WTC11 (cell line): ENCODE measurements around the gene TRAF3IP1.

Experiments
- ATF2 ChIP-seq: sonication (generic); formaldehyde crosslinking; IDR thresholded peaks from 2 replicates; pipeline ENCODE4 v1.8.1; 2022; ENCODE audit warnings: low read depth, missing genetic modification reagents, borderline replicate concordance
- ATF3 ChIP-seq: sonication (generic); formaldehyde crosslinking; conservative IDR thresholded peaks from 2 replicates; pipeline ENCODE4 v1.8.1; 2022; ENCODE audit warnings: mild to moderate bottlenecking, missing genetic modification reagents
- CTCF ChIP-seq: fragments of 200-600 bp; IDR thresholded peaks from 2 replicates; pipeline ENCODE4 v1.8.0; 2022; ENCODE audit warnings: antibody characterized with exemption
- GTF2I ChIP-seq: fragments of 250-450 bp; sonication (Bioruptor Pico); conservative IDR thresholded peaks from 2 replicates; pipeline ENCODE4 v1.4.0; 2021; ENCODE audit warnings: mild to moderate bottlenecking
- SP1 ChIP-seq: sonication (generic); formaldehyde crosslinking; conservative IDR thresholded peaks from 2 replicates; pipeline ENCODE4 v1.8.1; 2022; ENCODE audit warnings: missing genetic modification reagents
- ZMAT4 ChIP-seq: fragments of 250-450 bp; sonication (Bioruptor Pico); IDR thresholded peaks from 2 replicates; pipeline ENCODE4 v1.9.0; 2021; ENCODE audit warnings: mild to moderate bottlenecking
- TF ChIP-seq, protein P1 (sequence below): sonication (generic); formaldehyde crosslinking; IDR thresholded peaks from 2 replicates; pipeline ENCODE4 v1.8.1; 2023; ENCODE audit warnings: mild to moderate bottlenecking, missing genetic modification reagents, moderate library complexity
- TF ChIP-seq, protein P2 (sequence below): sonication (generic); formaldehyde crosslinking; IDR thresholded peaks from 2 replicates; pipeline ENCODE4 v1.8.1; 2022; ENCODE audit warnings: missing genetic modification reagents, borderline replicate concordance
- TF ChIP-seq, protein P3 (sequence below): sonication (generic); formaldehyde crosslinking; conservative IDR thresholded peaks from 2 replicates; pipeline ENCODE4 v1.8.1; 2023; ENCODE audit warnings: mild to moderate bottlenecking, low read depth, missing genetic modification reagents, moderate library complexity

- TF ChIP-seq, protein P1, sequence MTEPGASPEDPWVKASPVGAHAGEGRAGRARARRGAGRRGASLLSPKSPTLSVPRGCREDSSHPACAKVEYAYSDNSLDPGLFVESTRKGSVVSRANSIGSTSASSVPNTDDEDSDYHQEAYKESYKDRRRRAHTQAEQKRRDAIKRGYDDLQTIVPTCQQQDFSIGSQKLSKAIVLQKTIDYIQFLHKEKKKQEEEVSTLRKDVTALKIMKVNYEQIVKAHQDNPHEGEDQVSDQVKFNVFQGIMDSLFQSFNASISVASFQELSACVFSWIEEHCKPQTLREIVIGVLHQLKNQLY (CRISPR knock-in tag), result no peak
- TF ChIP-seq SP1 (CRISPR knock-in tag) (no peak), GTF2I (CRISPR knock-in tag) (no peak), ATF2 (CRISPR knock-in tag) (no peak), CTCF (no peak), ATF3 (CRISPR knock-in tag) (no peak), ZMAT4 (no peak)
- TF ChIP-seq, protein P2, sequence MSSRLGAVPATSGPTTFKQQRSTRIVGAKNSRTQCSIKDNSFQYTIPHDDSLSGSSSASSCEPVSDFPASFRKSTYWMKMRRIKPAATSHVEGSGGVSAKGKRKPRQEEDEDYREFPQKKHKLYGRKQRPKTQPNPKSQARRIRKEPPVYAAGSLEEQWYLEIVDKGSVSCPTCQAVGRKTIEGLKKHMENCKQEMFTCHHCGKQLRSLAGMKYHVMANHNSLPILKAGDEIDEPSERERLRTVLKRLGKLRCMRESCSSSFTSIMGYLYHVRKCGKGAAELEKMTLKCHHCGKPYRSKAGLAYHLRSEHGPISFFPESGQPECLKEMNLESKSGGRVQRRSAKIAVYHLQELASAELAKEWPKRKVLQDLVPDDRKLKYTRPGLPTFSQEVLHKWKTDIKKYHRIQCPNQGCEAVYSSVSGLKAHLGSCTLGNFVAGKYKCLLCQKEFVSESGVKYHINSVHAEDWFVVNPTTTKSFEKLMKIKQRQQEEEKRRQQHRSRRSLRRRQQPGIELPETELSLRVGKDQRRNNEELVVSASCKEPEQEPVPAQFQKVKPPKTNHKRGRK (CRISPR knock-in tag), result no peak
- TF ChIP-seq, protein P3, sequence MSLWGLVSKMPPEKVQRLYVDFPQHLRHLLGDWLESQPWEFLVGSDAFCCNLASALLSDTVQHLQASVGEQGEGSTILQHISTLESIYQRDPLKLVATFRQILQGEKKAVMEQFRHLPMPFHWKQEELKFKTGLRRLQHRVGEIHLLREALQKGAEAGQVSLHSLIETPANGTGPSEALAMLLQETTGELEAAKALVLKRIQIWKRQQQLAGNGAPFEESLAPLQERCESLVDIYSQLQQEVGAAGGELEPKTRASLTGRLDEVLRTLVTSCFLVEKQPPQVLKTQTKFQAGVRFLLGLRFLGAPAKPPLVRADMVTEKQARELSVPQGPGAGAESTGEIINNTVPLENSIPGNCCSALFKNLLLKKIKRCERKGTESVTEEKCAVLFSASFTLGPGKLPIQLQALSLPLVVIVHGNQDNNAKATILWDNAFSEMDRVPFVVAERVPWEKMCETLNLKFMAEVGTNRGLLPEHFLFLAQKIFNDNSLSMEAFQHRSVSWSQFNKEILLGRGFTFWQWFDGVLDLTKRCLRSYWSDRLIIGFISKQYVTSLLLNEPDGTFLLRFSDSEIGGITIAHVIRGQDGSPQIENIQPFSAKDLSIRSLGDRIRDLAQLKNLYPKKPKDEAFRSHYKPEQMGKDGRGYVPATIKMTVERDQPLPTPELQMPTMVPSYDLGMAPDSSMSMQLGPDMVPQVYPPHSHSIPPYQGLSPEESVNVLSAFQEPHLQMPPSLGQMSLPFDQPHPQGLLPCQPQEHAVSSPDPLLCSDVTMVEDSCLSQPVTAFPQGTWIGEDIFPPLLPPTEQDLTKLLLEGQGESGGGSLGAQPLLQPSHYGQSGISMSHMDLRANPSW (CRISPR knock-in tag), result no peak
Observed at GRCh38 chr2:238425505-238425978, 105.2 kb downstream of the TRAF3IP1 start.
